ENCODE data around the gene BCDIN3D. TPM values are rescaled to one million over a fixed set of nuclear protein-coding genes. Genes with fewer than 3 reads are reported as not detected.

The BCDIN3D gene
- total RNA-seq, 1 donor from 2014 or later: 3.8 TPM

GRCh38 chr12:49891012-49891411, 48.1 kb upstream of the BCDIN3D start:
- Histone ChIP-seq H2AFZ (replicated peaks) (no peak overlapping the region), H3K79me2 (ENCODE audit: low read depth) (no peaks in the 10 kb centered on the region), H3K4me1 (peaks cover 16% of the 10 kb centered on the region), H3K27ac (no peak overlapping the region), H3F3A (ENCODE audit: low read depth) (no peaks in the 10 kb centered on the region), H3K36me3 (no peaks in the 10 kb centered on the region), H3K4me2 (no peak overlapping the region), H3K9ac (no peak overlapping the region), H3K27me3 (no peaks in the 10 kb centered on the region), H3K9me3 (ENCODE audit: low read depth) (no peaks in the 10 kb centered on the region), H4K20me1 (ENCODE audit: low read depth) (no peaks in the 10 kb centered on the region), H3K4me3 (no peak overlapping the region)
- Mint-ChIP-seq H3K36me3 (no peaks in the 10 kb centered on the region), H3K27me3 (ENCODE audit: insufficient read depth, low read depth) (peaks cover 11% of the 10 kb centered on the region), H3K4me3 (no peak overlapping the region), H3K4me1 (peaks cover 21% of the 10 kb centered on the region), H3K27ac (no peak overlapping the region), H3K9me3 (no peaks in the 10 kb centered on the region)
- no peak for DNase-seq (ENCODE audit: low spot score)
- TF ChIP-seq EZH2 (IDR thresholded peaks at IDR 0.05): no peak
- no peak for TF ChIP-seq CTCF (IDR thresholded peaks at IDR 0.05)
- TF ChIP-seq EZH2phosphoT487 (IDR thresholded peaks at IDR 0.05): no peak

- no peak overlapping the region for H3K4me2 ChIP-seq
- no peaks in the 10 kb centered on the region for H3K36me3 Mint-ChIP-seq
- H3K27me3 ChIP-seq: no peaks in the 10 kb centered on the region
- no peaks in the 10 kb centered on the region for H3K79me2 ChIP-seq (ENCODE audit: low read depth)
- no peaks in the 10 kb centered on the region for H4K20me1 ChIP-seq (ENCODE audit: low read depth)
- H3K27ac Mint-ChIP-seq: no peak overlapping the region
- H2AFZ ChIP-seq (replicated peaks): no peak overlapping the region
- H3K9ac ChIP-seq: no peak overlapping the region
- H3K4me1 ChIP-seq: peaks cover 24% of the 10 kb centered on the region
- peaks cover 30% of the 10 kb centered on the region for H3K4me1 Mint-ChIP-seq
- H3K9me3 ChIP-seq (ENCODE audit: low read depth): no peaks in the 10 kb centered on the region
- no peaks in the 10 kb centered on the region for H3K9me3 Mint-ChIP-seq
- no peaks in the 10 kb centered on the region for H3K36me3 ChIP-seq
- no peak overlapping the region for H3K27ac ChIP-seq
- no peak overlapping the region for H3K4me3 Mint-ChIP-seq
- no peak for DNase-seq (ENCODE audit: low spot score)
- no peak overlapping the region for H3K4me3 ChIP-seq
- peaks cover 11% of the 10 kb centered on the region for H3K27me3 Mint-ChIP-seq (ENCODE audit: insufficient read depth, low read depth)
- no peak for TF ChIP-seq CTCF (IDR thresholded peaks at IDR 0.05)
- no peak for TF ChIP-seq EZH2 (IDR thresholded peaks at IDR 0.05)
- TF ChIP-seq EZH2phosphoT487 (IDR thresholded peaks at IDR 0.05): no peak
- no peaks in the 10 kb centered on the region for H3F3A ChIP-seq (ENCODE audit: low read depth)
These were observed 47.2 kb upstream of the BCDIN3D start for GRCh38 chr12:49890096-49890461.

- H3K79me2 ChIP-seq (ENCODE audit: low read depth): no peaks in the 10 kb centered on the region
- no peak overlapping the region for H3K9ac ChIP-seq
- H3K36me3 ChIP-seq: no peaks in the 10 kb centered on the region
- H3K9me3 Mint-ChIP-seq: no peaks in the 10 kb centered on the region
- no peak for DNase-seq (ENCODE audit: low spot score)
- H3K27ac ChIP-seq: no peak overlapping the region
- no peaks in the 10 kb centered on the region for H3K27me3 ChIP-seq
- no peak overlapping the region for H2AFZ ChIP-seq (replicated peaks)
- H3K9me3 ChIP-seq (ENCODE audit: low read depth): no peaks in the 10 kb centered on the region
- H4K20me1 ChIP-seq (ENCODE audit: low read depth): no peaks in the 10 kb centered on the region
- H3F3A ChIP-seq (ENCODE audit: low read depth): no peaks in the 10 kb centered on the region
- no peak overlapping the region for H3K4me2 ChIP-seq
- no peak overlapping the region for H3K4me3 Mint-ChIP-seq
- H3K4me3 ChIP-seq: no peak overlapping the region
- H3K4me1 ChIP-seq: peaks cover 25% of the 10 kb centered on the region
- H3K36me3 Mint-ChIP-seq: no peaks in the 10 kb centered on the region
- peaks cover 30% of the 10 kb centered on the region for H3K4me1 Mint-ChIP-seq
- peaks cover 12% of the 10 kb centered on the region for H3K27me3 Mint-ChIP-seq (ENCODE audit: insufficient read depth, low read depth)
- TF ChIP-seq EZH2 (IDR thresholded peaks at IDR 0.05) (no peak), EZH2phosphoT487 (IDR thresholded peaks at IDR 0.05) (no peak), CTCF (IDR thresholded peaks at IDR 0.05) (no peak)
- H3K27ac Mint-ChIP-seq: no peak overlapping the region
These were observed 46.6 kb upstream of the BCDIN3D start for GRCh38 chr12:49889361-49890095.
